ENCODE results near the gene VEGFA.
A peak's percentile ranks its signal among the peaks of the same experiment; 100 is the strongest.

The VEGFA gene

DNA sequence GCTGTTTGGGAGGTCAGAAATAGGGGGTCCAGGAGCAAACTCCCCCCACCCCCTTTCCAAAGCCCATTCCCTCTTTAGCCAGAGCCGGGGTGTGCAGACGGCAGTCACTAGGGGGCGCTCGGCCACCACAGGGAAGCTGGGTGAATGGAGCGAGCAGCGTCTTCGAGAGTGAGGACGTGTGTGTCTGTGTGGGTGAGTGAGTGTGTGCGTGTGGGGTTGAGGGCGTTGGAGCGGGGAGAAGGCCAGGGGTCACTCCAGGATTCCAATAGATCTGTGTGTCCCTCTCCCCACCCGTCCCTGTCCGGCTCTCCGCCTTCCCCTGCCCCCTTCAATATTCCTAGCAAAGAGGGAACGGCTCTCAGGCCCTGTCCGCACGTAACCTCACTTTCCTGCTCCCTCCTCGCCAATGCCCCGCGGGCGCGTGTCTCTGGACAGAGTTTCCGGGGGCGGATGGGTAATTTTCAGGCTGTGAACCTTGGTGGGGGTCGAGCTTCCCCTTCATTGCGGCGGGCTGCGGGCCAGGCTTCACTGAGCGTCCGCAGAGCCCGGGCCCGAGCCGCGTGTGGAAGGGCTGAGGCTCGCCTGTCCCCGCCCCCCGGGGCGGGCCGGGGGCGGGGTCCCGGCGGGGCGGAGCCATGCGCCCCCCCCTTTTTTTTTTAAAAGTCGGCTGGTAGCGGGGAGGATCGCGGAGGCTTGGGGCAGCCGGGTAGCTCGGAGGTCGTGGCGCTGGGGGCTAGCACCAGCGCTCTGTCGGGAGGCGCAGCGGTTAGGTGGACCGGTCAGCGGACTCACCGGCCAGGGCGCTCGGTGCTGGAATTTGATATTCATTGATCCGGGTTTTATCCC, at the start of gene VEGFA:
Gene VEGFA (plus strand): TSS at position 686 of the 846 bp plus-strand sequence.
- DNase-seq: peak; percentile 88

DNA sequence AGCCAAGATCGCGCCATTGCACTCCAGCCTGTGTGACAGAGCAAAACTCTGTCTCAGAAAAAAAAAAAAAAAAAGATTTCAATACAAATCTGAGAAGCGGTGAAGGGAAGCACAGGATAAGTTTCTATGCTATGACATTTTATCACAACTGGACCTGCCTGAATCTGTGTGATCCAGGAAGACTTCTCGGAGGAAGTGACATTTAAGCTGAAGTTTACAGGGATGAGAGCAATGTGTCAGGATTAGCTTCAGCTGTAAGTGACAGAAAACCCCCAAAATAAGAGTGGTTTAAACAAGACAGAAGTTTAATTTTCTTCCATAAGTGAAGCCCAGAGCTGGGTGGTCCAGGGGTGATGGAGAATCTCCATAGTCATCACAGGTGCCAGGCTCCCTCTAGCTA, 49.0 kb upstream of the VEGFA start:
- no peak for DNase-seq

DNA sequence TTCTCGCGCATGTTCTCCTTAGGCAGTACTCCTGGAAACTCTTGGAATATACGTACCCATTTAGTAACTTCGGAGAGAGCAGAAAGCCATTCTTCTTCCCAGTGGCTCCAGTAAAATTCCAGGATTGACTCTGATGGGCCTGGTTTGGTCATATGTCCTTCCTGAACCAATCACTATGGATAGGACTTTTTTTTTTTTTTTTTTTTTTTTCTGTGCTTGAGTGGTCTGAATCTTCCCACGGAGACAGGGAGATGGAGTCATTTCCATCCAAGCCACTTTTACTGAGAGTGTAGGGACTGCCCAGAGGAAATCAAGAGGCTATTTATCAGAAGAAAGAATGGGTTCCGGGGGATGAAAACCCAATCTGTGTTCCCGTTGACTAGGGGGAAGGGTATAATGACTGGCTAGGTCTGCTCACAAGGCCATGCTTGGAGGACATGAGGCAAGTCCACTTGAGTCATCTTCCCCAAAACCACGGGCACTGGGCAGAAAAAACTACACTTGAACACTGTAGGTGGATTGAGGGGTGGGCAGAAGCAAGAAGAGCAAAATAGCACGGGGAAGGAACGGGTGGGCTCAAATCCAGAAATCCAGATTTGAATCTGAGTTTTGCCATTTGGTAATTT, 47.0 kb upstream of the VEGFA start:
- no peak for DNase-seq

DNA sequence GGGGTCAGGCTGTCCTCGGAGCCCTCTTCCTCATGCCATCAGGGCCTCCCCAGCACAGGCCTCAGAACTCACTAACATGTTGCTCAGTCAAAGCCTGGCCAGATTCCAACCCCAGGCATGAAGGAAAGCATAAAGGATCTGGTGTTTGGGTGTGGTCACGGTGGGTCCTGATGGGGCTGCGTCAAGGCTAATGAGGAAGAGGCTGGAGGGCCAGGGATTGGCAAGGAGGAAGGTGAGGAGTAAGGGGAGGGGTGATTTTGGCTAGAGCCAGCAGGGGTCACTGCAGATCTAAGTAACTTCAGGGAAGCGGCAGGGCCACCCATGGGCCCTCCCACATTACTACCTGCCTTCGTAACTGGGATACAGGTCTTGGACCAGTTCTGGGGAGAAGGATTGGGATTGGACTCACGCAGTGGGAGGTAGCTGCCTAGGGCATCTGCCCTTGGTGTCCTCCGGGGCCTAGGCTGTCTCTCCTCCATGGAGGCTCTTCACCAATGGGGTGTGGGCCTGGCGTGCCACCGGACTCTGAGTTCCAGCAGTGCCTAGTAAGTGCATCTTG, 46.2 kb upstream of the VEGFA start:
- peak; percentile 59 for DNase-seq

DNA sequence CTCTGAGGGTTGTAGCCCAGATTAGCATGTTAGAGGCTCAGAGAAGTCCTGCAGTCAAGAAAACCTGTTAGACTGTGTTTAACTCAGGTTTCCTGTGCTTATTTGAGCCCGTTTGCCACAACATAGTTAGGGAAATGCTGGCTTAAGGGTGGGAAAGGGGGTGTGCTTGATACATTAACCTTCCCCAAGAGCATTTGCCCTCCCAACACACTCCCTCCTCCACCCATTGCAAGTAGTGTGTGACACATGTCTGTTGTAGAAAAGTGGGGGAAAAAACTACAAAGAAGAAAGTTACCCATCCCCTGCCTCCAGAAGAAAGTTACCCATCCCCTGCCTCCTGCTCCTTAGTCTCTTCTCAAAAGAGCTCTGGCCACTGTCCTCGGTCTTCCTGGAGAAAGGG, 45.7 kb upstream of the VEGFA start:
- no peak for DNase-seq

DNA sequence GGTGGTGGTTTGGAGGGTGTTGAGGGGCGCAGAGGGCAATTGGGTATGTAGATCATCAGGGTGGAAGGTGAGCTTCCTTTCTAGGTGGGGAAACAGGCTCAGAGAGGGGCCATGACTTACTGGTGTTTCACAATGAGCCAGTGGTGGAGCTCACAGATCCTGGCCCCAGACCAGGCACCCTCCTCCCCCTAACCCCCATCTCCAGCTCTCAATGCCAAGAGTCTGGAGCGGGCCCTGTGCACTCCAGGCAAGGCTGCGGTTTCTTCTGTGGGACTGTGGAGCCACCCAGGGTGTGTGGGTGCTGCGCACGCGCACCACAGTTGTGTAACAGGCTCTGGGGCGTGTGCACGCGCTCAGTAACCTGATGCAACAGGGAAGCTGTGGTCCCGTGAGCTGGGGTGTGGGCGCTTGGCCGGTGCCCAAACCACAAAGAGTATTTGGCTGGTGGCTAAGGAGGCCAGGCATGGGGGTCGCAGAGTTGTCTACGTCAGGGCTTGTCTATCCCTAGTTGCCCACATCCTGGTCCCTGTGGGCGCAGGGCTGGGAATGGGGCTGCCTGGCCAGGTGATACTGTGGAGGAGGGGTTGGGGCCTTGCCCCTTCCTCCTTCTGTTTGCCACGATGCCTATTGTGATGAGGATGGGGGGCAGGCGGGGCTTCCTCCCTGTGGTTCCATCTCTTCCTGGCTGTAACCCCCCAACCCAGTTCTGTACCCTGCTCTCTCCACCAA, 44.9 kb upstream of the VEGFA start:
- peak; percentile 94 for DNase-seq

DNA sequence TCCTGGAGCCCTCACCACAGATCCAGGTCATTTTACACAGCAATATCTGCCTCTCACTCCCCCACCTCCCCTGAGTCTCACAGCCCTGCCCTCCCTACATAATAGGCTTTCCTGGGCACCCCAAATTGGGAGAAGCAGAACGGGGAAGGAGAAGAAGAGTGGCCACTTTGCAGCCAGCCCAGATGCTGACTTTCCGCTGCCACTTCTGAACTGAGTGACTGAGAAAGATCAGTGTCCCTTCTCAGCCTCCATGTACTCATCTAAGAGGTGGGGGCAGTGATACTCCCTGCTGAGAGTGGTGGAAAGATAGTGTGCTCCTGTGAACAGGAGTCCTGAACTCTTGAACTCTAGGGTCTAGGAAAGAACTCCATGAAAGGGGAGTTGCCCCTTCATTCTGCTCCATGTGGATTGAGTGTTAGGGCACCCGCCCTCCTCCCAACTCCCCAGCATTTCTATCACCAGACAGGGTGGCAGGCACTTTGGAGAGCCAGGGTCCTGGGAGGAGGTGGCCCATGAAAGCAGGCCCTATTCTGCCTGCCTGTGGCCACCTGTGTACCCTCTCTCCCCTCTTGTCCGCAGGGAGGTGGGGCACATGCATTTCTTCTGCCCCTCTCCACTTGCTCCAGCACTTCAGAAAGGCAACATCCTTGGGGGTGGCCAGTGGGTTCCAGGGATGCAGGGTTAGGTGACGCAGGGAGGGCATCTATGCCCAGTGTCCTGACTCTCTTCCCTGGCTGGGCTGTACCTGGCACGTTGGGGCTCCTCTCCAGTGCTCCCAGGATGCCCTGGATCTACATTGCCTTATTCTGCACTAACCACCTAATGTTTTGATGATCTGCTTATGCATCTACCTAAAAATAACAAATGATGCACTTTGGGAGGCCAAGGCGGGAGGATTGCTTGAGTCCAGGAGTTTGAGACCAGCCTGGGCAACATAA, 44.1 kb upstream of the VEGFA start:
- no peak for DNase-seq

DNA sequence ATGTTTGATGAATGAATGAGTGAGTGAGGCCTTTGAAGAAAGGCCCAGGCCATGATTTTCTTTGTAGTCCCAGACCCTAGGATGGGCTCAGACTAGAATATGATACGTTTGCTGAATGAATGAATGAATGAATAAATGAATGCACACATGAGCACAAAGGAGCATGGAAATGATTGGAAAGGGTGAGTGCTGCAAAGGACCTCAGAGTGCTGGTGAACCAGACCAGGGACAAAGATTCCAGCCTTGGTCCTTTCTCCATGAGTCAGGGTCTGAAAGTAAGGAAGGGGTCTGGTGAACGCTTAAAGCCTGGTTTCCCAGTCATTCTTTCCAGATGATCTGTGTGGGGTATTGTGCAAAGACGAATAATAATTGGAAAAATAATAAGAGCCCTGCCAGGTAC, 42.4 kb upstream of the VEGFA start:
- no peak for DNase-seq

DNA sequence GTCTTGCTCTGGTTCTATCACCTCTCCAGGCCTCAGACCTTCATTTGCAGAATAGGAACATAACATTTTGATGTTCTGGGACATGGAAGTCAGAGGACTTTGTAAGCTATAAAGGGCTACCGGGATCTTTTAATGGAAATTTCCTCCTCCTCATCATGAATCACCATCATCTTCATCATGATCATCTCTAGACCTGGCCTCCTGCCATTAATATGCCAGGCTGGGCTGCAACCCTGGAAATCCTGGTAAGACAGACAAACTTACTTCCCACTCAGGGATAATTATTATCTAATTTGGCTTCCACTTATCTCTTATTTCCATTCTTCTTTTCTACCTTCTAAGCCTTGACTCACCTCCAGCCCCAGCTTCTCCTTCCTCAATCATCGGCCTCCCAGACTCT, 41.4 kb upstream of the VEGFA start:
- no peak for DNase-seq

DNA sequence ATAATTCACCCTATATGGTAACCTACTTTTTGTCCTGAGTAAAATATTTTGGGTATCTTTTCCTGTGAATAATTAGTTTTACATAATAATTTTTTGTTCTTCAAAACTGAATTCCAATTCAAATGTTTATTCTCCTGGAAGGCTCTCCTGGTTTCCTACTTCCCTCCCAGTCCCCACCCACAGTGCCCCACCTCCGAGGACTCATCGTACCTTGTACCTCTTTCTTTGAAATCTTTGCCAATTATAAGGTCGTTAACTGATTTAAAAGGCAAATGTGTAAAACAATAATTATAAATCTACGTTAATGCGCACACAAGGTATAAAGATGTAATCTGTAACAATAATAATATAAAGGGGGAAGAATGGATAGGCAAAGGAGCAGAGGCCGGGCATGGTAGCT, 40.5 kb upstream of the VEGFA start:
- no peak for DNase-seq

DNA sequence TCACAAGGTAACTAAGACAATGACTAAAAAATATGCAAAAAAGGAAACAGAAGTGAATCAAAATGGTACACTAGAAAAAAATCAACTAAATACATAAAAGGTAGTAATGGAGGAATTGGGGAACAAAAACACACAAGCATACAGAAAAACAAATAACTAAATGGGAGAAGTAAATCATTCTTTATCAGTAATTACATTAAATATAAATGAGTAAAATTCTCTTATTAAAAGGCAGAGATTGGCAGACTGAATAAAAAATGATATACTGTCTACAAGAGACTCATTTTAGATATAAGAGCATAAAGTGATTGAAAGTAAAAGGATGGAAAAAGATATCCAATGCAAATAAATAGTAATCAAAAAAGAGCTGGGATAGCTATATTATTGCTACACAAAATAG, 39.4 kb upstream of the VEGFA start:
- DNase-seq: no peak

DNA sequence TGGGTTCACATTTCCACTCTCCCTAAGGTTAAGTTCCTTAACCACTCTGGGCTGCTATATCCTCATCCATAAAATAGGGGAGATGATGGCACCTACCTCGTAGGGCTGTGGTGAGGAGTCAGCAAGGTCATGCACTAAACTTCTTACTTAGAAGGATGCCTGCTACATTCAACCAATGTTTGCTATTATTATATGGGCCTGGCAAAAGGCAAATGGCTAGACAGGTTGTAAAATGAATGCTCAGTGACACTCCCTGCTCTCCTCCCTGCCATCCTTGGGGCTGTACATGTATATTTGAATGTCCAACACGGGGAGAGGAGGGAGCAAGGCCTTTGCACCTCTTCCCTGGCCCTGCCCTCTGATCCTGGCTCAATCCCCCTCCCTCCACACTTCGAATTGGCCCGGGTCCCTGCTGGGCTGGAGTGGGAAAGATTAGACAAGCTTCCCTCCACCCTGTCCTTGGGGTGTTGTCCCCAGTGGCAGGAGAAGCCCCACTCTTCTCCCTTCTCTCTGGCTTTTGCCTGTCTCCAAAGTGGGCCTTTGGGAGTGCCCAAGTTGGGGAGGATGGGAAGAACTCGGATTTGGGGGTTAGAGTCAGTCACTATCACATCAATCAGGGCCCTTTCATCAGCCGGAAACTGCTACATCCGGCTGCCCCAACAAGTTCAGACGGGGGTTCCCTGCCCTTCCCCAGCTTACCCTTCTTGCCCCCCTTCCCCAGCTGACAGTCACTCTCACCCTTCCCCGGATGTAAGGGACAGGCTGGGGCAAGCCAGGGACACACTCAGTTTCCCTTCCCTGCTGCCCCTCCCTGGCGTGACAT, 36.3 kb upstream of the VEGFA start:
- no peak for DNase-seq

DNA sequence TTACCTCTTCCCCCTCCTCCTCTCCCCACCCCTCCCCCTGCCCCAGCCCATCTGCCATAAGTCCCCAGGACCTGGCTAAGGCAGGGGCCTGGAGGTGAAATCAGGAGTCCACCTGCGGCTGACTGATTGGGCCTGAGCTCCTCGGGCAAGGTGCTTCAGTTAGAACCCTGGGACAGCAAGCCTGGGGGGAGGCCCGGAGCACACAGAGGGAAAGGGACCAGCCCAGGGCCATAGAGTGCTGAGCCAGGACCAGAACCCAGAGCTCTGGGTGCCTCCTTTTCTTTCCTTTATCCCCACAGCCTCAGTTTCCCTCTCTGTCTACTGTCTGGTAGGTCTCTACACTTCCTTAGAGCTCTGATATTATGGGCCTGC, 35.7 kb upstream of the VEGFA start:
- no peak for DNase-seq

DNA sequence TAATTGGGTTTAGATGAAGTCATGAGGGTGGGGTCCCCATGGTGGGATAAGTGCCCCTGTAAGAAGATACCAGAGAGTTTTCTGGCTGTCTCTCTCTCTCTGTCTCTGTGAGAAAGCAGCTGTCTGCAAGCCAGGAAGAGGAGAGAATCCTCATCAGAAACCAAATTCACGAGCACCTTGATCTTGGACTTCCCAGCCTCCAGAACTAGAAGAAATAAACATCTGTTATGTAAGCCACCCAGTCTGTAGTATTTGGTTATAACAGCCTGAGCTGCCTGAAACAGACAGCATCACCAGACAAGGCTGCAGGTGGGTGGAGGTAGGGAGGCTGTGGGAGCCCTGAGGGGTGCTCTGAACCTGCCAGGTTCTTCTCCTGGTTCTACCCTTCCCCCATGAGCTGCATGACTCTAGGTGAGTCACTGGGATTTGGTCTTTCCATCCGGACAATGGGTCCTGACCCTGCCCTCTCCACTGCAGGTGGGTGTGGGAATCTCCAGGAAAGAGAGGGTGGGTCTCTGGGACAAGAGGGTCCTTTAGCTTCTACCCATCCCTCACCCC, 34.3 kb upstream of the VEGFA start:
- no peak for DNase-seq

DNA sequence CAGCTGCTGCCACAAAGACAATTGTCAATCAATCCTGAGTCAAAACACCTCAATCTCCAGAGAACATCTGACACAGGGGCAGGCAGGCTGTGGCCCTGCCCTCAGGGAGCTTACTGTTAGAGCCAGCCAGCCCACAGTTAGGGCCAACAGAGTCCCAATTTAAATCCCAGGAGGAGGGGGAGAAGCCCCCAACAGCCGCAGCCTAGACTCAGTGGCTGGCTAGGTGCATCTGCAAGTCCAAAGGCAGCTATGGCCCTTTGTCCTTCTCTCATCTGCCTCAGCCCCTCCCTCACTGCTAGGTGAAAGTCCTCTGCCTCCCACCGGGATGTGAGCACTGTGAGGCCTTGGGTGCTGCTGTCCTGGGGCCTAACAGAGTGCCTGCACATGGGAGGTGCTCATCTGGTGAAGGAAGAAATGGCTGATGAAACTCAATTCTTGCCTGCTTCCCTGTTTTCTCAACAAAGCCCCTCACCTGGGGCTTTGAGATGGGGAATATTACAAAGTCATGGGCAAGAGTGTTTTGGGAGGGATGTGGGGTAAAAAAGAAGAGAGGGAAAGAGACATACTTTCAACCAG, 33.7 kb upstream of the VEGFA start:
- DNase-seq: no peak

DNA sequence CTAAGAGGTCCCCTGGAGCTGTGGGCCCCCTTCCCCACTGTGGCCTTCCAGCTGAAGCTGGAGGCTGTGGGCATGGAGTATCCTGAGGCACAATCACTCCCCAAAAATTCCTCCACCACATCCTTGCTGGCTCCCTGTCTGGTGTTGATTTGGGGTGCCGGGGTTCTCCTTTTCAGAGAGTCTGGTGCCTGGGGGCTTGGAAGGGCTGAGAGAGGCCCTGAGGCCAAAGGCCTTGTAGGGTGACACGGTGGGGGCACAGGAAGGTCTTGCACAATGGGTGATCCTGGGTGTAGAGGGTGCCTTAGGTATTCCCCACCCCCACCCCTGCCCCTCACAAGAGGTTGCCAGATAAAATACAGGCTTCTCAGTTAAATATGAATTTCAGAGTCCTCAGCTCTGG, 33.2 kb upstream of the VEGFA start:
- DNase-seq: no peak

DNA sequence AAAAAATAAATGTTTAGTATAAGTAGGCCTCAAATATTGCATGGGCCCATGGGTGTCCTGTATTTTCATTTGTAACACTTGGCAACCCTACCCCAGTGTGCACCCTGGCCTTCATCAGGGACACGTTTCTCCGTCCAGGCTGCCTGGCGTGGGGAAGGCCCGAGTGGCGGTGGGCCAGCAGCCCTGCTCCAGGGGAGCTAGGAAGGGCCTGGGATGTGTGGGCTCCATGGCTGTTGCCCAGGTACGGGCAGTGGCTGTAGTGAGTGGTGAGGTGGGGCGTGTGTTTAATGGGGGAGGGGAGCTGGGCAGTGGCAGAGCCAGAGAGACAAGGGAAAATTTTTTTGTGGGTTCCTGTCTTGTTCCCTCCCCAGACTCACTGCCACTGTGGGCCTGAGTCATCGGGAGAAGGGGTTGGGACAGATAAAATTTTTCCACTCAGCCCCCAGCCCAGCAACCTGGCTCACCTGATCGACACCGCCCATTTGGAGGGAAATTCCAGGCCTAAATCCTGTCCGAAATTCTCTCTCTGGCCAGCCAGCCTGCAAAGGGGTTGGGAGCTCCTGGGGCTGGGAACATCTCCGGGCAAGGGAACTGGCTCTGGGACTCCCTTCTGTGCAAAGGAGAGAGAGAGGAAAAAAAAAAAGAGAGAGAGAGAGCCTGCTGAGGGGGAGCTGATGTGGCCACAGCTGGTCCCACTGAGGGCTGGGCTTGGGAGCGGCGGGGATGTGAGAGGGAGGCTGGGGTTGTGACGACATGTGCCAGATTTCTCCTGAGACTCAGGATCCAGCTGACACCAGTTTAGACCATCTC, 32.5 kb upstream of the VEGFA start:
- no peak for DNase-seq

DNA sequence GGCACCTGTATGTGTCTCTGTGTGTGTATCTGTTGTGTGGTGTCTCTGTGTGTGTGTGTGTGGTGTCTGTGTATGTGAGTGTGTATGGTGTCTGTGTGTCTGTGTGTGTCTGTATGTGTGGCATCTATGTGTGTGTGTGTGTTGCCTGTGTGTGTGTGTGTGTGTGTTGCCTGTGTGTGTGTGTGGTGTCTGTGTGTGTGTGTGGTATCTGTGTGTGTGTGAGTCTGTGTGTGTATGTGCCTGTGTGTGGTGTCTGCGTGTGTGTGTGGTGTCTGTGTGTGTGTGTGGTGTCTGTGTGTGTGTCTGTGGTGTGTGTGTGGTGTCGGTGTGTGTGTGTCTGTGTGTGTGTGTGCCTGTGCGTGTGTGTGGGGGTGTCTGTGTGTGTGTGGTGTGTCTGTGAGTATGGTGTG, 31.7 kb upstream of the VEGFA start:
- DNase-seq: no peak

DNA sequence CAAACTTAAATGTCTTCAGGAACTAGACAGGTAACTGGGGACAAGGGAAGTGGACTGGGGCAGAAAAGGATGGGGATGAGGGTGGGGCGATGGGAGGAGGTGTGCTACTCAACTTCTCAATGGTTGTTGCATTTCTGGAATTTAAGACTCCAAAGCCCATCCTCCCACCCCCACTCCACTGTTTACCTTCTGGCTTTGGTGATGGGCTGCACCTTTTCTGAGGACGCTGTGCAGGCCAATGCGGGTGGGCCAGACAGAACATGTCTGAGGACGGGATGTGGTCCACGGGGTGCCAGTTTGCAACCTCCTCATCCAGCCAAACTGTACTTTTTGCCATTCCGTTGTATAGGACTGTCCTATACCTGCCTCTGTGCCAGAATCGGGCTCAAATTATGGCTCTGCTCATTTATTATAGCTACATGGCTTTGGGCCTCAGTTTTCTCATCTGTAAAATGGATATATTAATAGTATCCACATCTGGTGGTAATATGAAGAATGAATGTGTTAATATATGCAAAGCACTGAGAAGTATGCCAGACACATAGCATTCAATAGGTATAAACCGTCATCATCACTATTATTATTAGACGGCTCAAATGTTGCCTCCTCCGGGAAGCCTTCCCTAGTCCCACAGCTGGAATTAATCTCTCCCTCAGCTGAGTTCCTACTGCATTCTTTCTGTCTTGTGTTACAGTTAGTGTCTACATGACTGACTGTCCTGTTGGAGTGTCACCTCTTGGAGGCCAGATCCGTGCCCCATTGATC, 31.0 kb upstream of the VEGFA start:
- DNase-seq: no peak
